HG03558 (cell line): Measurements from ENCODE around the gene MTIF2.
"Not testable (repeated sequence)": the region's sequence is repeated elsewhere in the genome, so short reads cannot be mapped to it uniquely, and the experiment has no call there.

Source experiments
- ATAC-seq: cut with Tn5 transposase; IDR thresholded peaks from one replicate; pipeline ENCODE4 v1.9.1; 2021; ENCODE audit warnings: moderate number of reproducible peaks; ENCODE audit not compliant: unreplicated experiment; ENCODE audit errors: extremely low read depth

Gene MTIF2, protein sequence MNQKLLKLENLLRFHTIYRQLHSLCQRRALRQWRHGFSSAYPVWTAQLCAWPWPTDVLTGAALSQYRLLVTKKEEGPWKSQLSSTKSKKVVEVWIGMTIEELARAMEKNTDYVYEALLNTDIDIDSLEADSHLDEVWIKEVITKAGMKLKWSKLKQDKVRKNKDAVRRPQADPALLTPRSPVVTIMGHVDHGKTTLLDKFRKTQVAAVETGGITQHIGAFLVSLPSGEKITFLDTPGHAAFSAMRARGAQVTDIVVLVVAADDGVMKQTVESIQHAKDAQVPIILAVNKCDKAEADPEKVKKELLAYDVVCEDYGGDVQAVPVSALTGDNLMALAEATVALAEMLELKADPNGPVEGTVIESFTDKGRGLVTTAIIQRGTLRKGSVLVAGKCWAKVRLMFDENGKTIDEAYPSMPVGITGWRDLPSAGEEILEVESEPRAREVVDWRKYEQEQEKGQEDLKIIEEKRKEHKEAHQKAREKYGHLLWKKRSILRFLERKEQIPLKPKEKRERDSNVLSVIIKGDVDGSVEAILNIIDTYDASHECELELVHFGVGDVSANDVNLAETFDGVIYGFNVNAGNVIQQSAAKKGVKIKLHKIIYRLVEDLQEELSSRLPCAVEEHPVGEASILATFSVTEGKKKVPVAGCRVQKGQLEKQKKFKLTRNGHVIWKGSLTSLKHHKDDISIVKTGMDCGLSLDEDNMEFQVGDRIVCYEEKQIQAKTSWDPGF

GRCh38 chr2:55268907-55269644 lies at the start of gene MTIF2:
Gene MTIF2 (minus strand): TSS chr2:55269231. CDS start chr2:55263858, 5,373 bp downstream.
- ATAC-seq, result peak; percentile 87

GRCh38 chr2:55314985-55315384 lies 46.0 kb upstream of the MTIF2 start:
- no peak for ATAC-seq

GRCh38 chr2:55311444-55311870 lies 42.4 kb upstream of the MTIF2 start:
- peak; percentile 94 for ATAC-seq

DNA sequence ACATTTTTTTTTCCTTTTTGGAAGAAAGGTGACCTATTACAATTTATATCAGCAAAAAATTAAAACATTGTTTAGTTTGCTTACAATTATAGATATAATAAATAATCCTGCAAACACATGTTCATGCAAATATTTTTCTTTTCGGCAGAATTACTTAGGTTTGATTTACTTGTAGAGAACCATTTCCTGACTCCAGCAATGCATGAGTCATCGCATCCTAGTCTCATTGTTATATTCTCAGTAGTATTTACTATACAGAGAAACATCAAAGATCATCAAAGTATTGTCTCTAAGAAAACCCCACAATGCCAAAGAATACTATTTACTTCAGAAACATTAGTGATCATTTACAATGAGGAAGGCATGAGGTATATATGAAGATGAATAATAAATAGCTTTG lies 40.4 kb upstream of the MTIF2 start:
- no peak for ATAC-seq

- peak; percentile 71 for ATAC-seq
These were observed 33.2 kb upstream of the MTIF2 start for GRCh38 chr2:55302241-55302640.

GRCh38 chr2:55301277-55301676 lies 32.2 kb upstream of the MTIF2 start:
- ATAC-seq, result no peak

- ATAC-seq, result no peak
These were observed 27.4 kb upstream of the MTIF2 start for GRCh38 chr2:55296393-55296792.

DNA sequence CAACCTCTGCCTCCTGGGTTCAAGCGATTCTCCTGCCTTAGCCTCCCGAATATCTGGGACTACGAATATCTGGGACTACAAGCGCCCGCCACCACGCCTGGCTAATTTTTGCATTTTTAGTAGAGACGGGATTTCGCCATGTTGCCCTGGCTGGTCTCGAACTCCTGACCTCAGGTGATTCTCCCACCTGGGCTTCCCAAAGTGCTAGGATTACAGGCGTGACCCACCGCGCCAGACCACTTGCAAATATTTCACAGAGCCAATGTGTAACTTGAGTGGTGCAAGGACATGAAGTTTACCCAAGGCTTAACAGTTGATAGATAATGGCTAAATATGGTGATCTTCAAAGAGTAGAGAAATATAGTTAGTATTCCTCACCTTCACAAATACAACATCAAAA lies 14.1 kb upstream of the MTIF2 start:
- no peak for ATAC-seq

- ATAC-seq, result peak; percentile 94
These were observed 13.3 kb upstream of the MTIF2 start for GRCh38 chr2:55282110-55282917.

GRCh38 chr2:55280851-55281546 lies 12.0 kb upstream of the MTIF2 start:
- not testable (repeated sequence) for ATAC-seq

- ATAC-seq, result not testable (repeated sequence)
These were observed 10.9 kb upstream of the MTIF2 start for GRCh38 chr2:55279859-55280424.

GRCh38 chr2:55279214-55279835 lies 10.3 kb upstream of the MTIF2 start:
- ATAC-seq, result not testable (repeated sequence)

DNA sequence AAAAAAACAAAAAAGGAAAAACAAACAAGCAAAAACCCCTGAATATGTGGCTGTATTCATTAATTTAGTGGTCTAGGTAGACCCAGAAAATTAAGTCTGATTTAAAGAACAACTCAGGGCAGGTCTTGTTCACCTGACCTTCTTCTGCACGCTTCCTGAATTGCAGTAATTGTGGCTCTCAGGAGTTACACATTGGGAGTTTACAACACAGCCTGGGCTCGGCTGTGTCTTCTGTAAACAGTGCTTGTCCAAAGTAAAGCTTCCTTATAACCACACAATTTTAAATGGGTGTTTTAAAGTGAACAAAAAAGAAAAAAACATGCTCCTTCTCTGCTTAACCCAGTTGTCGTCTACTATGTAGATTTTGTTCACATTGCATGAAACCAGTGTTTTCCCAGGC lies 8.3 kb upstream of the MTIF2 start:
- no peak for ATAC-seq

- ATAC-seq, result not testable (repeated sequence)
These were observed 5.3 kb upstream of the MTIF2 start for GRCh38 chr2:55274346-55274745.

DNA sequence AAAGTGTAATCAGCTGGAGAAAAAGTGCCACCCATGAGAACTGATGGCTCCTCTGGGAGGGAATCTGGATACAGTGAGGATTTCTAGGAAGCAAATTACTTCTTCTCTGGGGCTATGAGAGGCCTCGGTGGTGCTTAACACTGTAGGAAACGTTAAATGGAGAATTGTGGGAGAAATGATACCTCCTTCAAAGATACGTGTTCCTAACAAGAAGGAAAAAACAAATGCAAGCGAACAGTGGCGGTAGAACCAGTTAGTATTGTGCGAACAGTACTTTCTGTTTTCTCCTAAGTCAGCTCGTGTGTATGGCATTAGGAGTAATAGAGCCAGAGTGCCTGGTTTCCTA lies 587 bp upstream of the MTIF2 start:
- no peak for ATAC-seq

GRCh38 chr2:55268288-55268906 lies 634 bp downstream of the MTIF2 start:
- ATAC-seq, result no peak

DNA sequence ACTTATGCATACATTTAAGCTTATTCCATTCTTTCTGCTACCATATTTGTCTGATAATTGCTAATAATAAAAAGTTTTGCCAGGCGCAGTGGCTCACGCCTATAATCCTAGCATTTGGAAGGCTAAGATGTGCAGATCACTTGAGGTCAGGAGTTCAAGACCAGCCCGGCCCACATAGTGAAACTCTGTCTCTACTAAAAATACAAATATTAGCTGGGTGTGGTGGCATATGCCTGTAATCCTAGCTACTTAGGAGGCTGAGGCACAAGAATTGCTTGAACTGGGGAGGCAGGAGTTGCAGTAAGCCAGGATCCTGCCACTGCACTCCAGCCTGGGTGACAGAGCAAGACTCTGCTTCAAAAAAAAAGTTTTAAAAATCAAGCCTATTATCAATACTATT lies 9.4 kb downstream of the MTIF2 start:
- ATAC-seq, result not testable (repeated sequence)

- no peak for ATAC-seq
These were observed 16.2 kb downstream of the MTIF2 start for GRCh38 chr2:55252832-55253231.
